HS-27A (cell line): ENCODE data around the gene CPN1.

Experiments
- DNase-seq: peaks from one replicate; pipeline ENCODE4 v3.0.0-alpha.2; 2012; ENCODE audit warnings: low read depth, missing footprints

CPN1 gene

GRCh38 chr10:99996671-99997648 is 84.7 kb downstream of the CPN1 start:
- no peak for DNase-seq

GRCh38 chr10:99995713-99996112 is 86.0 kb downstream of the CPN1 start:
- no peak for DNase-seq

GRCh38 chr10:99995269-99995668 is 86.4 kb downstream of the CPN1 start:
- no peak for DNase-seq

- DNase-seq, result no peak
These were observed 86.9 kb downstream of the CPN1 start for GRCh38 chr10:99994801-99995200.

- DNase-seq, result no peak
These were observed 87.7 kb downstream of the CPN1 start for GRCh38 chr10:99993701-99994689.
